Tibial nerve (tissue), 4 donors: ENCODE measurements around the gene SEMA3C. TPM values are rescaled to one million over a fixed set of nuclear protein-coding genes. Genes with fewer than 3 reads are reported as not detected.

ENCODE experiments used
- DNase-seq, 2 donors: peaks; one replicate each; pipeline ENCODE4 v3.0.0-alpha.2; 2019; ENCODE audit warnings: low spot score in 2 of 2
- H3K27ac ChIP-seq, 4 donors: fragments of 200-600 bp; sonication (generic) in 3 of 4; one replicate each; pipeline ENCODE4 v1.5.1; 2017 to 2019; ENCODE audit warnings: mild to moderate bottlenecking in 1 of 4
- H3K27me3 ChIP-seq, 2 donors: fragments of 200-600 bp; sonication (generic) in 1 of 2; one replicate each; pipeline versions ENCODE4 v1.5.1 to v1.6.0; 2017 to 2019
- H3K36me3 ChIP-seq, 3 donors: fragments of 200-600 bp; sonication (generic); one replicate each; pipeline ENCODE4 v1.5.1; 2018 to 2019
- H3K4me1 ChIP-seq, 4 donors: fragments of 200-600 bp; sonication (generic) in 3 of 4; one replicate each; pipeline ENCODE4 v1.5.1; 2017 to 2019
- H3K4me3 ChIP-seq, 4 donors: fragments of 200-600 bp; sonication (generic) in 3 of 4; one replicate each; pipeline ENCODE4 v1.5.1; 2017 to 2019; ENCODE audit warnings: mild to moderate bottlenecking in 1 of 4, moderate library complexity in 1 of 4
- H3K9me3 ChIP-seq, 4 donors: fragments of 200-600 bp; sonication (generic) in 3 of 4; one replicate each; pipeline ENCODE4 v1.5.1; 2017 to 2019
- CTCF ChIP-seq, 5 experiments: fragments of 200-600 bp in 3 of 5; fragments of 450-650 bp in 2 of 5; sonication (generic) in 3 of 5; IDR thresholded peaks; one replicate each; pipeline ENCODE4 v1.5.1; 2016 to 2019; ENCODE audit warnings: antibody characterized with exemption in 5 of 5, mild to moderate bottlenecking in 3 of 5, moderate library complexity in 2 of 5
- EP300 ChIP-seq, 2 donors: sonication (generic); formaldehyde crosslinking; IDR thresholded peaks; one replicate each; pipeline ENCODE4 v1.6.1; 2017; ENCODE audit warnings: antibody characterized with exemption in 2 of 2, mild to moderate bottlenecking in 1 of 2
- POLR2A ChIP-seq, 2 donors: fragments of 450-650 bp; IDR thresholded peaks; one replicate each; pipeline ENCODE4 v1.6.1; 2017; ENCODE audit warnings: antibody characterized with exemption in 2 of 2, mild to moderate bottlenecking in 2 of 2, moderate library complexity in 2 of 2
- WGBS, 2 donors: methylation state at CpG; one replicate each; pipeline ENCODE4 v1.1.5; 2018; 5-methylcytosine and 5-hydroxymethylcytosine counted together
- total RNA-seq, 4 donors: library from RNA; depleted of rRNA; stranded (reverse); fragments of >200 nt; gene quantifications; one replicate each; pipeline ENCODE4 v1.1.0, GENCODE V29; 2016

Gene SEMA3C
- total RNA-seq, 4 donors from 2014 or later, result 64.8 to 130 (median 118) TPM

DNA sequence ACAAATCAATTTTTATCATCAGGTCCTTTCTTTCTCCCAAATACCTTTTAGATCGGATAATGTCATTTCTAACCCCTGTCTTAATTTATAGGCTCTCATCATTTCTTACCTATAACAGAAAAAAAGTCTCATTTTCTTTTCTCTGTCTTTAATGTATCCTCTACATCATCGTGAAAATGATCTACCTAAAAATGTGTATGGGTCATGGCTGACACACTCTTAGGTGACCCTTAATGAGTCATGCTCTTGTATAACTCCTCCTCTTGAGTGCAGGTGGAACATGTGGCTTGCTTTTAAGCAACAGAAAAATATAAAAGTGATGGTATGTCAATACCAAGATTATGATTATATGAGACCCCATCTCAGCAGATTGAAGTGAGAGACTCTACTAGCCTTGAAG, 139.4 kb downstream of the SEMA3C start:
- no peak for DNase-seq
- Histone ChIP-seq H3K27ac (peak overlapping the region in 2 of 4 donors; percentile 76 to 82), H3K4me1 (peaks cover 0 to 48% (median 19%) of the 10 kb centered on the region in 4 donors), H3K27me3 (no peaks in the 10 kb centered on the region), H3K4me3 (no peak overlapping the region), H3K36me3 (no peaks in the 10 kb centered on the region), H3K9me3 (no peaks in the 10 kb centered on the region)
- WGBS, 2 donors, result 97% methylated on average over 2 of the region's 2 CpGs
- TF ChIP-seq CTCF (IDR thresholded peaks at IDR 0.05), result no peak
- no peak for TF ChIP-seq POLR2A (IDR thresholded peaks at IDR 0.05)
- TF ChIP-seq EP300 (IDR thresholded peaks at IDR 0.05), result no peak

DNA sequence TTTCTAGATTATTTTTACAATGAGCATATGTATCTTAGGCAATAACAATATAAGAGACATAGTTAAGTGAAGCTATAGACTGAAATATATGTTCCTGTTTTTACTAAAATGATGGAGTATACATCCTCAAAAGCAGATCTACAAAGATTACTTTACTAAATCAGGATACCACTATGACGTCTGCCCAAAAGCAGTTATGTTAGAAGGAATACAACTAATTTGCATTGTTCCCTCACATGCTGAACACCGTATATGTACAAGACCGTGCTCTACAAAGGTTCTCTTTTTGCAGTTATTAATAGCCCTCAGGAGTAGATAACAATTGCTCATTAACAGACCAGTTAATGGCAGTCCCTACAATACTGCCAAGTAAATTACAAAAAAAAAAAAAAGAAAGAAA, 143.0 kb downstream of the SEMA3C start:
- H3K4me3 ChIP-seq, result no peak overlapping the region
- DNase-seq, result no peak
- peaks cover 0 to 26% (median 7%) of the 10 kb centered on the region in 4 donors for H3K4me1 ChIP-seq
- no peaks in the 10 kb centered on the region for H3K9me3 ChIP-seq
- no peaks in the 10 kb centered on the region for H3K27me3 ChIP-seq
- H3K36me3 ChIP-seq, result no peaks in the 10 kb centered on the region
- H3K27ac ChIP-seq, result no peak overlapping the region
- TF ChIP-seq POLR2A (IDR thresholded peaks at IDR 0.05) (no peak), CTCF (IDR thresholded peaks at IDR 0.05) (no peak), EP300 (IDR thresholded peaks at IDR 0.05) (no peak)
- 62 to 73% methylated on average over 3 of the region's 3 CpGs for WGBS, 2 donors

- no peak for TF ChIP-seq CTCF (IDR thresholded peaks at IDR 0.05)
- TF ChIP-seq EP300 (IDR thresholded peaks at IDR 0.05), result no peak
- no peak for TF ChIP-seq POLR2A (IDR thresholded peaks at IDR 0.05)
- Histone ChIP-seq H3K4me1 (peaks cover 0 to 22% (median 3%) of the 10 kb centered on the region in 4 donors), H3K4me3 (no peak overlapping the region), H3K9me3 (no peaks in the 10 kb centered on the region), H3K27ac (no peak overlapping the region), H3K27me3 (no peaks in the 10 kb centered on the region), H3K36me3 (no peaks in the 10 kb centered on the region)
- DNase-seq, result no peak
Measured at GRCh38 chr7:80775482-80775881, 143.4 kb downstream of the SEMA3C start.

DNA sequence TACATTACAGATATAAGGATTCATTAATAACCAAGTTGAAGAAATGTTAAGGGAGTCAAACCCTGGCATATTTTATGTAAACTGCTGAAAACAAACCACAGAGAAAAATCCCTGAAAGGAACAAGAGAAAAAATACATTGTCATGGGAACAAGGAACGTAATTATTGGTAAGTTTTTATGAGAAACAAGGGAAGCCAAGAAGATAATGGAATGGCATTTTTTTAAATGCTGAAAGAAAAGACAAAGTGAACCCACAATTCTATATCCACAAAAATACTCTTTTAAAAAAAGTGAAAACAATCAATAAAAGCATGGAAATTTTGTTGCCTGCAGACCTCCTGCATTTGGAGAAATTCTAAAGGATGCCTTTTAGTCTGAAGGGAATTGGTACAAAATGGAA, 144.0 kb downstream of the SEMA3C start:
- Histone ChIP-seq H3K27ac (no peak overlapping the region), H3K9me3 (no peaks in the 10 kb centered on the region), H3K36me3 (no peaks in the 10 kb centered on the region), H3K27me3 (no peaks in the 10 kb centered on the region), H3K4me3 (no peak overlapping the region), H3K4me1 (peaks cover 0 to 15% (median 0%) of the 10 kb centered on the region in 4 donors)
- WGBS, 2 donors, result 67 to 70% methylated on average over 1 of the region's 1 CpG
- DNase-seq, result no peak
- TF ChIP-seq POLR2A (IDR thresholded peaks at IDR 0.05), result no peak
- no peak for TF ChIP-seq CTCF (IDR thresholded peaks at IDR 0.05)

- H3K27me3 ChIP-seq, result no peaks in the 10 kb centered on the region
- H3K9me3 ChIP-seq, result no peaks in the 10 kb centered on the region
- no peak overlapping the region for H3K27ac ChIP-seq
- no peaks in the 10 kb centered on the region for H3K36me3 ChIP-seq
- no peak for DNase-seq
- no peak overlapping the region for H3K4me3 ChIP-seq
- TF ChIP-seq EP300 (IDR thresholded peaks at IDR 0.05), result no peak
- peaks cover 0 to 13% (median 0%) of the 10 kb centered on the region in 4 donors for H3K4me1 ChIP-seq
- WGBS, 2 donors, result 90 to 96% methylated on average over 1 of the region's 1 CpG
Measured at GRCh38 chr7:80773787-80774508, 144.9 kb downstream of the SEMA3C start.
